Vagina (tissue), 2 donors: ENCODE measurements around the gene ATP6V0E2. TPM values are rescaled to one million over a fixed set of nuclear protein-coding genes. Genes with fewer than 3 reads are reported as not detected.

Source experiments
- DNase-seq, 2 donors: peaks; one replicate each; pipeline ENCODE4 v3.0.0-alpha.2; 2017; ENCODE audit errors: extremely low spot score in 2 of 2
- H3K27ac ChIP-seq: fragments of 200-600 bp; sonication (generic); one replicate; pipeline ENCODE4 v1.5.1; 2019
- H3K27me3 ChIP-seq: fragments of 200-600 bp; sonication (generic); one replicate; pipeline ENCODE4 v1.5.1; 2019
- H3K36me3 ChIP-seq, 2 donors: fragments of 200-600 bp; sonication (generic); one replicate each; pipeline ENCODE4 v1.5.1; 2017 to 2019
- H3K4me1 ChIP-seq: fragments of 200-600 bp; sonication (generic); one replicate; pipeline ENCODE4 v1.5.1; 2019
- H3K4me3 ChIP-seq, 2 donors: fragments of 200-600 bp; sonication (generic); 1 replicate in 1 of 2; 2 replicates in 1 of 2; pipeline ENCODE4 v1.5.1; 2016 to 2019
- H3K9me3 ChIP-seq: fragments of 200-600 bp; sonication (generic); one replicate; pipeline ENCODE4 v1.5.1; 2019
- CTCF ChIP-seq, 3 experiments: fragments of 450-650 bp in 2 of 3; fragments of 200-600 bp in 1 of 3; sonication (generic) in 1 of 3; IDR thresholded peaks; one replicate each; pipeline ENCODE4 v1.5.1; 2017 to 2019; ENCODE audit warnings: antibody characterized with exemption in 3 of 3, mild to moderate bottlenecking in 2 of 3, moderate library complexity in 2 of 3
- POLR2A ChIP-seq, 2 donors: fragments of 450-650 bp; IDR thresholded peaks; one replicate each; pipeline ENCODE4 v1.6.1; 2017; ENCODE audit warnings: antibody characterized with exemption in 2 of 2, mild to moderate bottlenecking in 2 of 2, moderate library complexity in 2 of 2
- POLR2AphosphoS5 ChIP-seq, 2 donors: sonication (generic); formaldehyde crosslinking; IDR thresholded peaks; one replicate each; pipeline ENCODE4 v1.9.0; 2017; ENCODE audit warnings: antibody characterized with exemption in 2 of 2, mild to moderate bottlenecking in 2 of 2, low read depth in 1 of 2; ENCODE audit not compliant: insufficient read depth in 1 of 2
- intact Hi-C: fragments of 100-400 bp; cut with DNase I; formaldehyde crosslinking; loops from one replicate; pipeline ENCODE4 v1.15.1; 2023
- total RNA-seq: library from RNA; depleted of rRNA; stranded (reverse); fragments of >200 nt; gene quantifications from one replicate; pipeline ENCODE4 v1.2.3, GENCODE V29; 2016

The ATP6V0E2 gene
- total RNA-seq, 1 donor from 2014 or later: 13.3 TPM

GRCh38 chr7:149866139-149866778, 7.5 kb upstream of the ATP6V0E2 start:
- no peak for TF ChIP-seq CTCF (IDR thresholded peaks at IDR 0.05)
- no peak for TF ChIP-seq POLR2A (IDR thresholded peaks at IDR 0.05)
- no peak for TF ChIP-seq POLR2AphosphoS5 (IDR thresholded peaks at IDR 0.05; ENCODE audit: insufficient read depth in 1 of 2, low read depth in 1 of 2)
- DNase-seq: no peak
- Histone ChIP-seq H3K9me3 (no peaks in the 10 kb centered on the region), H3K27me3 (no peaks in the 10 kb centered on the region), H3K36me3 (peaks cover 0 to 24% of the 10 kb centered on the region in 2 donors), H3K4me3 (no peak overlapping the region), H3K4me1 (no peaks in the 10 kb centered on the region), H3K27ac (no peak overlapping the region)
- intact Hi-C loops: no loop called here

- H3K27me3 ChIP-seq: no peaks in the 10 kb centered on the region
- H3K27ac ChIP-seq: no peak overlapping the region
- no peak for TF ChIP-seq POLR2AphosphoS5 (IDR thresholded peaks at IDR 0.05; ENCODE audit: insufficient read depth in 1 of 2, low read depth in 1 of 2)
- TF ChIP-seq CTCF (IDR thresholded peaks at IDR 0.05): no peak
- TF ChIP-seq POLR2A (IDR thresholded peaks at IDR 0.05): no peak
- no peak for DNase-seq
- no peaks in the 10 kb centered on the region for H3K9me3 ChIP-seq
- H3K36me3 ChIP-seq: peaks cover 0 to 18% of the 10 kb centered on the region in 2 donors
- intact Hi-C loops: no loop called here
- no peak overlapping the region for H3K4me3 ChIP-seq
- no peaks in the 10 kb centered on the region for H3K4me1 ChIP-seq
Measured at GRCh38 chr7:149866779-149867447, 6.9 kb upstream of the ATP6V0E2 start.

- Histone ChIP-seq H3K27ac (no peak overlapping the region), H3K9me3 (no peaks in the 10 kb centered on the region), H3K36me3 (peaks cover 0 to 12% of the 10 kb centered on the region in 2 donors), H3K4me1 (peaks cover 10% of the 10 kb centered on the region), H3K27me3 (no peaks in the 10 kb centered on the region), H3K4me3 (no peak overlapping the region)
- intact Hi-C loops: no loop called here
- TF ChIP-seq POLR2A (IDR thresholded peaks at IDR 0.05) (no peak), POLR2AphosphoS5 (IDR thresholded peaks at IDR 0.05; ENCODE audit: insufficient read depth in 1 of 2, low read depth in 1 of 2) (no peak)
- DNase-seq: no peak
Measured at GRCh38 chr7:149867762-149868622, 5.8 kb upstream of the ATP6V0E2 start.

- TF ChIP-seq POLR2AphosphoS5 (IDR thresholded peaks at IDR 0.05; ENCODE audit: insufficient read depth in 1 of 2, low read depth in 1 of 2) (no peak), POLR2A (IDR thresholded peaks at IDR 0.05) (no peak)
- no peak overlapping the region for H3K27ac ChIP-seq
- no peak for DNase-seq
- H3K36me3 ChIP-seq: peaks cover 0 to 11% of the 10 kb centered on the region in 2 donors
- no peaks in the 10 kb centered on the region for H3K27me3 ChIP-seq
- intact Hi-C loops: no loop called here
- H3K4me1 ChIP-seq: peaks cover 11% of the 10 kb centered on the region
- no peak overlapping the region for H3K4me3 ChIP-seq
- no peaks in the 10 kb centered on the region for H3K9me3 ChIP-seq
Measured at GRCh38 chr7:149868623-149869290, 5.0 kb upstream of the ATP6V0E2 start.

GRCh38 chr7:149869291-149869650, 4.5 kb upstream of the ATP6V0E2 start:
- no peak for TF ChIP-seq CTCF (IDR thresholded peaks at IDR 0.05)
- no peak for TF ChIP-seq POLR2AphosphoS5 (IDR thresholded peaks at IDR 0.05; ENCODE audit: insufficient read depth in 1 of 2, low read depth in 1 of 2)
- no peak for TF ChIP-seq POLR2A (IDR thresholded peaks at IDR 0.05)
- no peak overlapping the region for H3K4me3 ChIP-seq
- no peaks in the 10 kb centered on the region for H3K9me3 ChIP-seq
- no peak overlapping the region for H3K27ac ChIP-seq
- intact Hi-C loops: no loop called here
- peaks cover 15% of the 10 kb centered on the region for H3K4me1 ChIP-seq
- H3K36me3 ChIP-seq: peaks cover 0 to 6% of the 10 kb centered on the region in 2 donors
- H3K27me3 ChIP-seq: no peaks in the 10 kb centered on the region
- DNase-seq: peak in 1 of 2 donors; percentile 54
